A673 (cell line): ENCODE data around the gene SHISA7.

Source experiments
- EZH2 ChIP-seq: fragments of 200-600 bp; sonication (generic); IDR thresholded peaks from 2 replicates; pipeline ENCODE4 v1.6.1; 2017; ENCODE audit warnings: borderline replicate concordance, low read depth, mild to moderate bottlenecking, mixed read lengths, antibody characterized with exemption, low read length; ENCODE audit not compliant: poor library complexity, severe bottlenecking
- TF ChIP-seq, protein P1 (sequence below): fragments of 300-800, 200-600 bp; sonication (generic); conservative IDR thresholded peaks from 2 replicates; pipeline ENCODE4 v1.5.1; 2017; ENCODE audit warnings: low read depth, mild to moderate bottlenecking, antibody characterized with exemption, low read length, moderate library complexity, mixed read lengths

DNA sequence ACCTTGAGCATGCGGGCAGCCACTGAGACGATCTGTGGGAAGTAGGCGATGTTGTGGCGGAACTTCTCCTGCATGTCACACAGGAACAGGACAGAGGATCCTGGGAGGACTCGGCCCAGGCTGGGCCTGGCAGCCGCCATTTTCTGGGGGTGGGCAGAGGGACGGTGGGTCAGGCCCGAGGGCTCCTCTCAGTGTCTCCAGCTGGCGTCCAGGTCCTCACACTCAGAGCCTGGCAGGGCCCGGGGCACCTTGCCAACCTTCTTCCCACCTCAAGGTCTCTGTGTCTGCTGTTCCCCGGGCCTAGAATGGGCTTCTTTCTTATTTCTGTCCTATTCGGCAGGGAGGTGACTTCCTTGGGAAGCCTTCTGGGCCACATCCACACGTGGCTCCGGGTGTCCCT lies 13.2 kb upstream of the SHISA7 start:
- no peak for TF ChIP-seq EZH2
- TF ChIP-seq, protein P1, sequence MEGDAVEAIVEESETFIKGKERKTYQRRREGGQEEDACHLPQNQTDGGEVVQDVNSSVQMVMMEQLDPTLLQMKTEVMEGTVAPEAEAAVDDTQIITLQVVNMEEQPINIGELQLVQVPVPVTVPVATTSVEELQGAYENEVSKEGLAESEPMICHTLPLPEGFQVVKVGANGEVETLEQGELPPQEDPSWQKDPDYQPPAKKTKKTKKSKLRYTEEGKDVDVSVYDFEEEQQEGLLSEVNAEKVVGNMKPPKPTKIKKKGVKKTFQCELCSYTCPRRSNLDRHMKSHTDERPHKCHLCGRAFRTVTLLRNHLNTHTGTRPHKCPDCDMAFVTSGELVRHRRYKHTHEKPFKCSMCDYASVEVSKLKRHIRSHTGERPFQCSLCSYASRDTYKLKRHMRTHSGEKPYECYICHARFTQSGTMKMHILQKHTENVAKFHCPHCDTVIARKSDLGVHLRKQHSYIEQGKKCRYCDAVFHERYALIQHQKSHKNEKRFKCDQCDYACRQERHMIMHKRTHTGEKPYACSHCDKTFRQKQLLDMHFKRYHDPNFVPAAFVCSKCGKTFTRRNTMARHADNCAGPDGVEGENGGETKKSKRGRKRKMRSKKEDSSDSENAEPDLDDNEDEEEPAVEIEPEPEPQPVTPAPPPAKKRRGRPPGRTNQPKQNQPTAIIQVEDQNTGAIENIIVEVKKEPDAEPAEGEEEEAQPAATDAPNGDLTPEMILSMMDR = no peak
